NCI-H1092 (cell line): Measurements from ENCODE around the gene SHANK3.
"Not testable (repeated sequence)": the region's sequence is repeated elsewhere in the genome, so short reads cannot be mapped to it uniquely, and the experiment has no call there.

ENCODE experiments used
- DNase-seq: peaks from one replicate; lab custom pipeline; 2025; lab: John Stamatoyannopoulos, UW

SHANK3 gene

DNA sequence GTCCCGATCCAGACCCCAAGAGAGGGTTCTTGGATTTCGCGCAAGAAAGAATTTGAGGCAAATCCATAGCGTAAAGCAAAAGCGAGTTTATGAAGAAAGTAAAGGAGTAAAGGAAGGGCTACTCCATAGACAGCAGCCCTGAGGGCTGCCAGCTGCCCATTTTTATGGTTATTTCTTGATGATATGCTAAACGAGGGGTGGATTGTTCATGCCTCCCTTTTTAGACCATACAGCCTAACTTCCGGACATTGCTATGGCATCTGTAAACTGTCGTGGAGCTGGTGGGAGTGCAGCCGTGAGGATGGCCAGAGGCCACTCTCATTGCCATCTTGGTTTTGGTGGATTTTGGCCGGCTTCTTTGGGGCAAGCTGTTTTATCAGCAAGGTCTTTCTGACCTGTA lies 19.4 kb upstream of the SHANK3 start:
- no peak for DNase-seq

DNA sequence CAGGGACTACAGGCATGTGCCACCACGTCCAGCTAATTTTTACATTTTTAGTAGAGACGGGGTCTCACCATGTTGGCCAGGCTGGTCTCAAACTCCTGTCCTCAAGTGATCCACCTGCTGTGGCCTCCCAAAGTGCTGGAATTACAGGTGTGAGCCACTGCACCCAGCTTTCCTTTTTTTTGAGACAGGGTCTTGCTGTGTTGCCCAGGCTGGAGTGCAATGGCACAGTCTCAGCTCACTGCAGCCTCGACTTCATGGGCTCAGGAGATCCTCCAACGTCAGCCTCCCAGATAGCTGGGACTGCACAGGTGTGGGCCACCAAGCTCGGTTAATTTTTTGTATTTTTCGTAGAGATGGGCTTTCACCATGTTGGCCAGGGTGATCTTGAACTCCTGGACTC lies 18.0 kb upstream of the SHANK3 start:
- not testable (repeated sequence) for DNase-seq

DNA sequence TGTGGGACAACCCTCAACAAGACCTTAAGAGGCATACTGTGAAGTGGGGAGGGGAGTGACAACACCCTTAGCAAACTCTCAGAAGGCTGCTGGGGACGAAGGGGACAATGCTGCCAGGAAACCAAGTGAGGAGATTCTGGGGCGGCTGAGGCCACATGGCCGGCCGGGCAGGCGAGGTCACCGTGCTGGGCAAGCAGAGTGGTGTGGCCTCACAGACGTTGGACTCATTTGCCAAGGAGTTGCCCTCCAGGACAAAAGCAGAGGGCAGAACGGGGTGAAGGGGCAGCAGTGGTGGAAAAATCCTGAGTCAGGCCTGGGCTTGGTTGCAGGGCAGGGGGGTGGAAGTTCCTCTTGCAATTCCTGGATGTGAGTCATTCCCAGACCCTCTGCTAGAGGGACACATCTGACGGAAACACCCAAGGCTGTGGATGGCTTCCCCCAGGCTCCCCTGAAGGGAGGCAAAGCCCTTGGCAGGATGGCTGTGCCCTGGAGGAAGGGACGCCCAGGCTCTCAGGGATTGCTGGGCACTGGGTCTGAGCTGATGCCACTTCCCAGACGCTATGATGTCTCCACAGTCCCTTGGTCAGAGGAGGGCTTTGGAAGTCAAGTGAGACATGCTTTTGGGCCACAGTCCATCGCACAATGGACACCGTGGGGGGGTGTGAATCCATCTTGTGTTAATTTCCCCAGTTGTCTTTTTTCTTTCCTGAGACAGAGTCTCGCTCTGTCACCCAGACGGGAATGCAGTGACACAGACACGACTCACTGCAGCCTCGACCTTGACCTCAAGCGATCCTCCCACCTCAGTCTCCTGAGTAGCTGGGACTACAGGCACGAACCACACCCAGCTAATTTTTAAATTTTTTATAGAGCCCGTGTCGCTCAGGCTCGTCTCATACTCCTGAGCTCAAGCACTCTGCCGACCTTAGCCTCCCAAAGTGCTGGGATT lies 16.2 kb upstream of the SHANK3 start:
- DNase-seq: no peak

DNA sequence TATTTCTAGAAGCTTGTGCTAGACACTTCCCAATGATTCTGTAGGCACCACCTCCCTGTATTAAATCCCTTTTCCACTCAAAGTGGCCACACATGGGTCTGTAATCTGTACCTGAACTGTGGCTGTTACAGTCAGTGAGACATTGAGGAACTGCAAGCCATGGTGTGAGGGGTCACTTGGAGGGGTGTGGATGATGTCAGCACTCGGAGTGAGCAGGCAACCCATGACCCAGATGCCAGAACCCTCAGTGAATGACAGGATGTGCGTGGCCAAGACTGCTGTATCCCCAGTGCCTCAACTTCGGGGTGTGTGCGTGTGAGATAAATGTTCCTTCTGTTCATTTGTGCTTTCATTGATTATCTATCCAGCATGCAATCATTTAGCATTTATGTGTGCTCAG lies 14.7 kb upstream of the SHANK3 start:
- no peak for DNase-seq

DNA sequence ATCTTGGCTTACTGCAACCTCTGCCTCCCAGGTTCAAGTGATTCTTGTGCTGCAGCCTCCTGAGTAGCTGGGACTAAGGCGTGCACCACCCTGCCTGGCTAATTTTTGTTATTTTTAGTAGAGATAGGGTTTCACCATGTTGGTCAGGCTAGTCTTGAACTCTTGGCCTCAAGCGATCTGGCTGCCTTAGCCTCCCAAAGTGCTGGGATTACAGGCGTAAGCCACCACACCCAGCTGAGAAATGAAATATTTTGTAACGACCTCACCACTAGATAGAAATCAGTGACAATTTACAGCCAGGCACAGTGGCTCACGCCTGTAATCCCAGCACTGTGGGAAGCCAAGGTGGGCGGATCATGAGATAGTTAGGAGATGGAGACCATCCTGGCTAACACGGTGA lies 12.9 kb upstream of the SHANK3 start:
- DNase-seq: not testable (repeated sequence)

DNA sequence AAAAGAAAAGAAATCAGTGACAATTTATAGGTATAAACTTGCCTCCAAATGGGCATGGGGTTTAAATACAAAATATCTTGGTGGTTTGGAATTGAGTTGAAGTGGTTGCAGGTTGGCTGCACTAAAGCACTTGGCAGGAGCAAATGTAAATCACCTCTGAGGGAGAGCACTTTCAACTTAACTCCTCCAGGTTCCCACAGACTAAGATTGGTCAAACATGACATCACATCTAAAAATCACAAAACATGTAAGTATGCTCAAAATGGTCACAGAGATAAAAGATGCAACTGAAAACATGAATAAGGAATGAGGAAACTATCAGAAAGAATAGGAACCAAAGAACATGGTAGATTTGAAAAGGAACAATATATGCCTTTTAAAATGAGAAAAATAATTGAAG lies 12.3 kb upstream of the SHANK3 start:
- DNase-seq: no peak

DNA sequence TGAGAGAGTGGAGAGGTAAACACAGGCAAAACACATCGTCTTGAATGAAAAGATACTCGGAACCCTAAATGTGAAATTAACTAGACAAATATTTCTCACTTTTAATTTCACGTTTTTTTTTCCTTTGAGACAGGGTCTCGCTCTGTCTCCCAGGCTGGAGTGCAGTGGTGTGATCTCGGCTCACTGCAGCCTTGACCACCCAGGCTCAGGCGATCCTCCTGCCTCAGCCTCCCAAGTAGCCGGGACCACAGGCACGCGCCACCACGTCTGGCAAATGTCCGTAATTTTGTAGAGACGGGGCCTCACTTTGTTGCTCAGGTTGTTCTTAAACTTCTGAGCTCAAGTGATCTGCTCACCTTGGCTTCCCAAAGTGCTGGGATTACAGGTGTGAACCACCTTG lies 7.4 kb upstream of the SHANK3 start:
- DNase-seq: no peak

DNA sequence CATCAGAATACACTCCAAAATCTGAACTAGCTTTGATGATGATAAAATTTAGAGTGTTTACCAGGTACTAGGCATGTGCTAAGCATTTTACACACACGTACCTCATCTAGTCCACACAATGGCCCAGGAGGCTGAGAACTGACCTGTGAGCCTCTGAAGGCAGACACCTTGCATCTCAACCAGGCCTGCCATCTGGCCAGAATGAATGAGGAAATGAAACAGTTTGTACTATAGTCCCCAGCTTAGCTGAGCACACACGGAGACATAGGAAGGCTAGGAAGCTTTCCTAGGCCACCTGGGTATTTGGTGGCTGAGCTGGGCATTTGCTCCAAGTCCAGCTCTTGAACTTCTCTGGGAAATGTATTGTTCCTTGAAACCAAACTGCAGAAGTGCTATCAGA lies 6.9 kb upstream of the SHANK3 start:
- no peak for DNase-seq

DNA sequence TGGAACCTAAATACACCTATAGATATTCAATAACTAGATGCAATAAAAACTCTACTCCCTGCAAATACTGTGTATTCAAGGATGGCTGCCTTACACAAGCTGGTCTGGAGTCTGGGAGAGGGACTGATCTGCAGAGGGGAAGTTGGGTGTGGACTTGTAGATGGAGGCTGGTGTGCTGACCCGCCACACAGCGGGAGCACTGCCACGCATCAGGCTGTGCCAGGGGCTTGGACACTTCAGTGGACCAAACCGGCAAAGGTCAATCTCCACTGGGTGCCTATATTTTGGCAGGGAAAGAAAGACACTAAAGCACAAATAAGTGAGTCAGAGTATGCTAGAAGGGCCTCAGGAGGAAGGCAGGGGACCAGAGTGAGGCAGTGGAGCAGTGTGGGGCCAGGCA lies 2.1 kb upstream of the SHANK3 start:
- DNase-seq: no peak

DNA sequence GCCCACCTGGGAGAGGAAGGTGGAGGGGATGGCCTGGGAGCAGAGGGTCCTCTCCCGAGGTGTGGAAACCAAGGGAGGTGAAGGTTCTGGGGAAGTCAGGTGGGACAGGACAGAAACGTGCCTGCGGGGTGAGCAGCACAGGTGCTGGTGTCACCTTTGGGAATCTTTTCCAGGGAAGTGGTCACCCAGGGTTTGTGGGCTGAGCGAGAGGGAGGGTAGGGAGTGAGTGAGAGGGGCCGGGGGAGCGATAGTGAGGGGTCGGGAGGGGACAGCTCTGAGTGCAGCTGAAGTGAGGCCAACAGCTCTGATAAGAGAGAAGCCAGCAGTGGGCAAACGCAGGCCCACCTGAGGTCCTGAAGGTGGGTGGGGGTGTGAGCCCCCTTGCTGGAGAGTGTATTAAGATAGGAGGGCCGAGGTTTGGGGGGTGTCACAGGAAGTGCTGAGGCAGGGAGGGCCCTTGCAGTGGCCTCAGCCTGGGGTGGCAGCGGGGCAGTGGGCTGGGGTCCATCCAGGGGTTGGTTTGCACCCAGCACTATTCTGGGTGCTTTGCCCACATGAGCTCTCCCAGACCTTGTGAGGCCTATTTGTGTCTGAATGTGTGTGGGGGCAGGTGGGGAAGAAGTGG lies 1.6 kb upstream of the SHANK3 start:
- no peak for DNase-seq

DNA sequence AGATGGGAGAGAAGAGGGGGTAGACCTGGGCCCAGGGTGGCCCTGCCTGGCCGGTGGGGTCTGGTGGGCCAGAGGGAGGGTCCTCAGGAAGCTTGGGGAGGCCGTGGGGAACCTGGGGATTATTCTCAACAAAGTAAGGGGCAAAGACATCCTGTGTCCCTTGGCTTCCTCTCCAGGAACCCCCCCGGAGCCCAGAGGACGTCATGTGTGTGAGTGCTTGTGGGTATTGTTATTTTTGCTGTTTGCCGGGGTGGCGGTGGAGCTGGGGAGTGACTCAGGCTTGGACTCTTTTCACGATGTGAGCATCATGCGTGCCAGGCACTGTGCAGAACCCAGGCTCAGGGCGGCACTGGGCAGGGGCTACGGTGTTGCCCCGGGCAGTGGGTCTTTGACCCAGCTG lies 982 bp upstream of the SHANK3 start:
- DNase-seq: no peak

DNA sequence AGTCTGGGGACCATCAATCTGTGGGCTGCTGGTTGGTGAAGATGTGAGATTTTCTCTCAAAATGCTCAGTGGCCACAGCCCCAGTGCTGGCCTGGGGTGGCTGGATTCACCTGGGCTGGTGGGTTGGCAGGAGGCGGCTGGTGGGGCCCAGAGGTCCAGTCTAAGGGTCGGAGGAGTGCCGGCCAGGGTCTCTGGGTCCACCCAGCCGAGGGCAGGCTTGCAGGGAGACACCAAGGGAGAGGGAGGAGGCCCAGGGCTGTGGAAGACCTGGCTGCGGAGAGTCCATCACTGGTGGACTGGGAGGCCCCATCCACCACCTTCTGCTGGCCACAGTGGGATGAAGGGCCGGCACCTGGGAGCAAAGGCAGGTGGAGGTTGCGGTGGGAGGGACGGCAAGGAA lies 582 bp upstream of the SHANK3 start:
- DNase-seq: no peak

DNA sequence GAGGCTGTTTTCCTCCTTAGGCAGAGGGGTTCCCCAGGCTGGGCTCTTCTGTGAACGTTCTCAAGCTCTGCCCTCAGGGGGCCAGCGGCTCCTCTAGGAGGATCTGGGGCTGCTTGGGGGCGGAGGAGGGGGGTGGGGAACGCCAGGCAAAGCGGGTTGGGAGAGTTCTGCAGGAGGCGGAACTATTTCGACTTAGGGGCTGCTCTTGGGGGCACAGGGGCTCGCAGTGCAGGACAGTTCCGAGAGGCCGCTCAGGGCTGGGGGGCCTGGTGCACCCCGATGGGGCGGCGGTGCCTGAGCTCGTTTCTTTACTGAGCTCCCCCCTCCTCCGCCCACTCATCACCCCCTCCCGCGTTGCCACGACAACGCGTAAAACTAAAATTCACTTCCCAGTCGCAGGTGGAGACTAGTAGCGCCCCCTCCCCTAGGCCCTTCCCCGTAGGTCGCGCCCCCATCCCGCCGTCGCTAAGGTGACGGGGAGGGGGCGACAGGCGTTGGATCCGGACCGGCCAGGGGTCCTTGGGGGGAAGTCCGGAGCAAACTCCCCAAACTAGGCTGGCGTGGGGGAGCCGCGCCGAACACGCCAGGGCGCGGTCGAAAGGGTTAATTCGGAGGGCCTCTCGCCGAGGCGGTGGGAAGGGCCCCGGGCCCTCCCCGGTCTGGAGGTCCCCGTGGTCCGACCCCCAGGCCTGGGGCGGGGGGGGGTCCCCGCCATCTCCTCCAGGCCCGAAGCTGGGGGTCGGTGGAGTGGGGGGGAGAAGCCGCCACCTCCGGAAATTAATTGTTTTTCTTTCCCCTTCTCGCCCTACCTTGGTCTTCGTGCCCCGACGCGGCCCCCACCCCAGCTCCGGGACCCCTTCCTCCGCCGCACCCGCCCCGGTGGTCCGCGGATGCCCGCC lies 857 bp downstream of the SHANK3 start:
- DNase-seq: no peak

DNA sequence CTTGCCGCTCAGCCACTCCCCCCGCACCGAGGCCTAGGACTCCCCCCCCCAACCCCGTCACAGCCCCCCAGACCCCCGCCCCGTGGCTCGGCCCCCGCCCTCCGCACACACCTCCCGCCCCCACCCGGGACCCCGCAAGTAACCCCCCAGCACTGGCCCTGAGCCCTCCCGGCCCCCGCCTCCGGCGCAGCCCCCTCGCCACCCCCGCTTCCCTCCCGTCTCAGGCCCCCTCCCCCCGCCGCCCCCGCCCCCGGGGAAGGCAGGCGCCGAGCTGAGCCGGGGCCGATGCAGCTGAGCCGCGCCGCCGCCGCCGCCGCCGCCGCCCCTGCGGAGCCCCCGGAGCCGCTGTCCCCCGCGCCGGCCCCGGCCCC lies 1.5 kb downstream of the SHANK3 start:
- DNase-seq: no peak

DNA sequence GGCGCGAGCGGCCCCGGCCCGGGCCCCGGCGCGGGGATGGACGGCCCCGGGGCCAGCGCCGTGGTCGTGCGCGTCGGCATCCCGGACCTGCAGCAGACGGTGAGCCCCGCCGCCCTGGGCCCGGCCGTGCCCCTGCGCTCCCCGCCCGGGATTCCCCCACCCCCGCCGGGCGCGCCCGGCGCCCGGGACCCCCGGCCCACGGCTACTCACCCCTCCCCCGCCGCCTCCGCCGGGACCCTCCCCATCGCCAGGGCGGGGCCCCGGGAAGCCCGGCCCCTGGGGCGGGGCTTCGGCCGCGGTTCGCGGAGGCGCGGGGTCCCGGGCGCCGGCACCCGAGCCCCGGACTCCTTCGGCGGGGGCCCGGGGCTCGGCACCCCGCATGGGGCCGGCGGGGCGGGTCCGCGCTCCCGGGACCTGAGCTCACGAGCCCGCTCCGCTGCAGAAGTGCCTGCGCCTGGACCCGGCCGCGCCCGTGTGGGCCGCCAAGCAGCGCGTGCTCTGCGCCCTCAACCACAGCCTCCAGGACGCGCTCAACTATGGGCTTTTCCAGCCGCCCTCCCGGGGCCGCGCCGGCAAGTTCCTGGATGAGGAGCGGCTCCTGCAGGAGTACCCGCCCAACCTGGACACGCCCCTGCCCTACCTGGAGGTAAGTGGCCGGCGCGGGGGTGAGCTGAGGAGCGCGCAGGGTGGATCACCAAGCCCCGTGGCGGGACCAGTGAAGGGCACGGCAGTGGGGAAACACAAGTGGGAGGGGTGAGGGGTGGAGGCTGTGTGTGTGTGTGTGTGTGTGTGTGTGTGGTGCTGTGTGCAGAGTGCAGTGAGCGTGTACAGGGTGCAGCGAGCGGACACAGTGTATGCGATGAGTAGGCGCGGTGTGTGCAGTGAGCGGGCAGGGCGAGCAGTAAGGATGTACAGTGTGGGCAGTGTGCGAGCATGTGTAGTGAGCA lies 2.3 kb downstream of the SHANK3 start:
- DNase-seq: no peak

DNA sequence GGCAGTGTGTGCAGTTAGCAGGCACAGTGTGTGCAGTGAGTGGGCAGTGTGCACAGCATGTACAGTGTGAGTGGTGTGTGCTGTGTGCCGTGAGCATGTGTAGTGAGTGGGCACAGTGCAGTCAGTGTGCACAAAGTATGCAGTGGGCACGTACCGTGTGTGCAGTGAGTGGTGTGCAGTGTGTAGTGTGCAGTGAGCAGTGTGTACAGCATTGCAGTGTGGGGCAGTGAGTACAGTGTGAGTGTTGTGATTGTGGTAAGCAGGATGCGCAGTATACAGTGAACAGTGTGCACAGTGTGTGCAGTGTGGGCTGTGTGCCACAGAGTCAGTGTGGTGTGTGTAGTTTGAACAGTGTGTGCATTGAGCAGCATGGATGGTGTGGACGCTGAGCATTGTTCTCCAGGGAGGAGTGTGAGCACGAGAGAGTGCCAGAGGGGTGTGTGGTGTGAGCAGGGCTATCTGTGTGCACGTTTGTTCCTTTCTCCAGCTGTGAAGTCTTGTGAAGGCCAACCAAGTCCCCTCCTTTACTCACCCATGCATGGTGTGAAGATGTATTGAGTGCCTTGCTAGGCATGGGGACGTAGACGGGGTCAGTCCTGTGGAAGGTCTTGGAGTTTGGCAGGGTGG lies 3.0 kb downstream of the SHANK3 start:
- DNase-seq: no peak

DNA sequence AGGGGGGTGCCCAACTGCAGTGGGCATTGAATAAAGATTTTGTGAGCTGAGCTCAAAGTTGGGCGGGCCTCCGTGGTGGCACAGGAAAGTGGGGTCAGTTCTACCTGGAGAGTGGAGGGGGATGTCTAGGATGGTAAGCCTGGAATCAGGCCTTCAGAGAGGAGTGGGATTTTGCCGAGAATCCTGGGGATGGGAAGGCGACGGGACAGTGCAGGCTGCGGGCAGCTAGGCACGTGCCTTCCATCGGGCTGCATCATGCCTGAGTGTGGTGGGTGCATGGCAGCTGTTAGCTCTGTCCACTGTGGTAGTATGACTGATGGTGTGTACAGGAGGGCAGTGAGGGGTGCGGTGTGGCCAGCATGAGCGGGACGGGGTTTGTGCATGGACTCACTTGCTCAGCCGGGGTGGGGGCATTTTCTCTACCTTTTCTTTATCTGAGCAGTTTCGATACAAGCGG lies 3.6 kb downstream of the SHANK3 start:
- DNase-seq: no peak

DNA sequence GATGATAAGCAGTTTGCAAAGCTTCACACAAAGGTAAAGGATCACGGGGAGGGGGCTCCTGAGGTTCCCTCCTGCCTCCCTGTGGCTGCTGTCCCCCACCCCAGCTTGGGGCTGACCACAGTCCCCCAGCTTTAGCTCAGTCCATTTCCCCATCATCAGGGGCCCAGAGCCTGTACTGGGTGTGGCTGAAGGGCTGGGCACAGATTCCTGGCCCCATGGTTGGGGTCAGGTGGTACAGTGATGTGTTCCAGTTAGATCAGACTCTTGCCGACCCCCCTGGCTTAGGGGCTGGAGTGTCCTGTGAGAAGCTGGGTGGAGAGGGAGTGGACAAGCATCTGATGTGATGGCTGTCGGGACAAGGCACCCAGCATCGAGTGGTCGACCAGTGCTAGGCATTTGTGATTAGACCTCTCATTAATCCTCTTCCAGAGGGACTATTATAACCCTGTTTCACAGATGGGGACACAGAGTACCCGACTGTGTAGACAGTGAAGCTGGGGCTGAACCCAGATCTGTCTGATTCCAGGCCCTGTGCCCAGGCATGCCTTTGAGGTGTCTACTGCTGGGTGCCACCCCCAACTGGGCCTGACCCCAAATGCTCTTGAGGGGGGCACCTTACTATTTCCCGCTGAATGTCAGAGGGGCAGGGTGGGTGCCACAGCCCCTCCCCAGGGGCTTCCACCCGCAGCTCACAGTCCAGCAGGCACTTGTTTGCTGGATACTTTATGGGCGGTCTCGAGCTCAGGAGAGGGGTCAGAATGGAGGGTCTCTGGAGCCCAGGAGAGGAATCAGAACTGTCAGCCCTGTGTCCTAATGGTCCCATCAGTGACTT lies 4.3 kb downstream of the SHANK3 start:
- no peak for DNase-seq

DNA sequence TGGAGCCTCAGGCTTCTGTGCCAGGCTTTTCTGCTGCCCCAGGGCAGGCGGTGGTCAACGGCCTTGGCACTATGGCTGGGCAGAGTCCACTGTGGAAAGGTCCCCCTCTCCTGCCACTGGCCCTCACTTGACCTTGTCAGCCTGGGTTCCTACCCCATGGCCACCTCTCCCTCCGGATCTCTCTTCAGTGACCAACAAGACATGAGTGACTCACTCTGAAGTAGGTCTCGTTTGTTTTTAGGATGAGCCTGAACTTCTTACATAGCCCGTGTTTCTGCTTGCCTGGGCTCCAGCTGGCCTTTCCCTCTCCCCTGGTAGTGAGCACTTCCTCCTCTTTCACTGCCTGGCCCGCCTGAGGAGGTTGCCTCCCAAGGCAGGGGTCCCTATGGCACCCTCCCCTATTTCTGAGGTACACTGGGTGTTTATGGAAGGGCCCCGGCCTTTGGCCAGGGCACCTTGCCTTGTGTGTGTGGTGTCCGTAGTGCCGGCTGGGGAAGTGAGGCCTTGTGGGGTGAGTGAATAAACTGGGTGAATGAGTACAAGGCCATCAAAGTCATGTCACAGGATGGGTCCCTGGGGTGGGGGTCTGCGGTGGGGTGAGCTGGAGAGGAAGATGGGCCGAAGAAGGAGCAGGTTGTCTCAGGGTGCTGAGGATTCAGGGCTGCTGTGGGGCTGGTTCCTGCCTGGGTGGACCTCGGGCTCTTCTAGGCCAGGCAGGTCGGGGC lies 5.0 kb downstream of the SHANK3 start:
- DNase-seq: no peak
